HepG2 (cell line): ENCODE data around the gene GPLD1.

Experiments
- BRCA1 ChIP-seq: sonication (generic); formaldehyde crosslinking; IDR thresholded peaks from 2 replicates; pipeline ENCODE4 v1.4.0; 2020; ENCODE audit warnings: missing genetic modification reagents
- JUNB ChIP-seq: sonication (generic); formaldehyde crosslinking; IDR thresholded peaks from 2 replicates; pipeline ENCODE4 v1.8.0; 2022; ENCODE audit warnings: missing genetic modification reagents, mild to moderate bottlenecking, borderline replicate concordance
- NBN ChIP-seq: fragments of 450-650 bp; conservative IDR thresholded peaks from 2 replicates; pipeline ENCODE4 v1.6.1; 2017
- NR2F2 ChIP-seq: IDR thresholded peaks from 2 replicates; pipeline ENCODE4 v1.6.1; 2012; ENCODE audit warnings: low read depth, inconsistent platforms, borderline replicate concordance
- POLR2AphosphoS5 ChIP-seq: IDR thresholded peaks from 2 replicates; pipeline ENCODE4 v1.6.1; 2012; ENCODE audit warnings: low read depth, low read length
- SALL2 ChIP-seq: sonication (generic); formaldehyde crosslinking; IDR thresholded peaks from 2 replicates; pipeline ENCODE4 v1.8.1; 2023; ENCODE audit warnings: mild to moderate bottlenecking, missing genetic modification reagents, inconsistent platforms
- ZMYM4 ChIP-seq: sonication (generic); formaldehyde crosslinking; IDR thresholded peaks from 2 replicates; pipeline ENCODE4 v1.8.1; 2023; ENCODE audit warnings: mild to moderate bottlenecking, missing genetic modification reagents
- ZNF138 ChIP-seq: sonication (generic); formaldehyde crosslinking; IDR thresholded peaks from 2 replicates; pipeline ENCODE4 v1.5.0; 2020; ENCODE audit warnings: mild to moderate bottlenecking, low read depth, missing genetic modification reagents
- TF ChIP-seq, protein P1 (sequence below): sonication (generic); formaldehyde crosslinking; IDR thresholded peaks from 2 replicates; pipeline ENCODE4 v1.4.0; 2020; ENCODE audit warnings: missing genetic modification reagents, borderline replicate concordance
- TF ChIP-seq, protein P2 (sequence below), 2 experiments: sonication (generic) in 1 of 2; formaldehyde crosslinking in 1 of 2; IDR thresholded peaks; 2 replicates each; pipeline versions ENCODE4 v1.5.1 to v1.6.1; 2011 to 2020; ENCODE audit warnings: borderline replicate concordance in 1 of 2, low read depth in 1 of 2, low read length in 1 of 2, mild to moderate bottlenecking in 1 of 2, missing genetic modification reagents in 1 of 2, moderate library complexity in 1 of 2
- TF ChIP-seq, protein P3 (sequence below): sonication (generic); formaldehyde crosslinking; IDR thresholded peaks from 2 replicates; pipeline ENCODE4 v1.5.0; 2020; ENCODE audit warnings: mild to moderate bottlenecking, missing genetic modification reagents, moderate library complexity
- TF ChIP-seq, protein P4 (sequence below), 2 experiments: fragments of 450-650 bp in 1 of 2; sonication (generic) in 1 of 2; formaldehyde crosslinking; IDR thresholded peaks; 2 replicates each; pipeline versions ENCODE4 v1.5.0 to v1.8.0; 2020 to 2022; ENCODE audit warnings: mild to moderate bottlenecking in 1 of 2, missing genetic modification reagents in 1 of 2

DNA sequence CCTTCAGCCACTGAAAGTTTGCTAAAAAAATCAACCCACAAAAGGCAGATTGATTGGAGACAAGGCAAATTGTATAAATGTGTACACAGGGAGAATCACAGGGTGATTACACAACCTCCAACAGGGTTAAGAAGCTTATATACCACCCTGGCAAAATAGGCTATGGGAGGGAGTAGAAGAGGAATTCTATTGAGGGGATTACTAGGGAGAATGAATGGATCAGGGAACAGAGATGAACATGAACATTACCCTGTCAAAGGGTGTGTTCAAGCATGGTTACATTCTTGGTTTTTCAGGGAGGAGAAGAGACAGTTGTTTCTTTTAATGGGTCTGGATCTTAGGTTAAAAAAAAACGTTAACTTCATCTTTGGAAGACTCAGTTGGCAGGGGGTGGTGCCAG, 91.7 kb downstream of the GPLD1 start:
- TF ChIP-seq ZNF138 (CRISPR knock-in tag) (no peak), SALL2 (CRISPR knock-in tag) (no peak), NBN (no peak), POLR2AphosphoS5 (no peak), BRCA1 (CRISPR knock-in tag) (no peak), JUNB (CRISPR knock-in tag) (no peak), NR2F2 (no peak), ZMYM4 (CRISPR knock-in tag) (no peak)
- TF ChIP-seq, protein P1, sequence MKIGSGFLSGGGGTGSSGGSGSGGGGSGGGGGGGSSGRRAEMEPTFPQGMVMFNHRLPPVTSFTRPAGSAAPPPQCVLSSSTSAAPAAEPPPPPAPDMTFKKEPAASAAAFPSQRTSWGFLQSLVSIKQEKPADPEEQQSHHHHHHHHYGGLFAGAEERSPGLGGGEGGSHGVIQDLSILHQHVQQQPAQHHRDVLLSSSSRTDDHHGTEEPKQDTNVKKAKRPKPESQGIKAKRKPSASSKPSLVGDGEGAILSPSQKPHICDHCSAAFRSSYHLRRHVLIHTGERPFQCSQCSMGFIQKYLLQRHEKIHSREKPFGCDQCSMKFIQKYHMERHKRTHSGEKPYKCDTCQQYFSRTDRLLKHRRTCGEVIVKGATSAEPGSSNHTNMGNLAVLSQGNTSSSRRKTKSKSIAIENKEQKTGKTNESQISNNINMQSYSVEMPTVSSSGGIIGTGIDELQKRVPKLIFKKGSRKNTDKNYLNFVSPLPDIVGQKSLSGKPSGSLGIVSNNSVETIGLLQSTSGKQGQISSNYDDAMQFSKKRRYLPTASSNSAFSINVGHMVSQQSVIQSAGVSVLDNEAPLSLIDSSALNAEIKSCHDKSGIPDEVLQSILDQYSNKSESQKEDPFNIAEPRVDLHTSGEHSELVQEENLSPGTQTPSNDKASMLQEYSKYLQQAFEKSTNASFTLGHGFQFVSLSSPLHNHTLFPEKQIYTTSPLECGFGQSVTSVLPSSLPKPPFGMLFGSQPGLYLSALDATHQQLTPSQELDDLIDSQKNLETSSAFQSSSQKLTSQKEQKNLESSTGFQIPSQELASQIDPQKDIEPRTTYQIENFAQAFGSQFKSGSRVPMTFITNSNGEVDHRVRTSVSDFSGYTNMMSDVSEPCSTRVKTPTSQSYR (CRISPR knock-in tag): no peak
- TF ChIP-seq, protein P2, sequence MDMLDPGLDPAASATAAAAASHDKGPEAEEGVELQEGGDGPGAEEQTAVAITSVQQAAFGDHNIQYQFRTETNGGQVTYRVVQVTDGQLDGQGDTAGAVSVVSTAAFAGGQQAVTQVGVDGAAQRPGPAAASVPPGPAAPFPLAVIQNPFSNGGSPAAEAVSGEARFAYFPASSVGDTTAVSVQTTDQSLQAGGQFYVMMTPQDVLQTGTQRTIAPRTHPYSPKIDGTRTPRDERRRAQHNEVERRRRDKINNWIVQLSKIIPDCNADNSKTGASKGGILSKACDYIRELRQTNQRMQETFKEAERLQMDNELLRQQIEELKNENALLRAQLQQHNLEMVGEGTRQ (IDR thresholded peaks at IDR 0.05; ENCODE audit: low read depth, low read length): no peak
- TF ChIP-seq, protein P2 (CRISPR knock-in tag; IDR thresholded peaks at IDR 0.05; ENCODE audit: borderline replicate concordance): no peak
- TF ChIP-seq, protein P3, sequence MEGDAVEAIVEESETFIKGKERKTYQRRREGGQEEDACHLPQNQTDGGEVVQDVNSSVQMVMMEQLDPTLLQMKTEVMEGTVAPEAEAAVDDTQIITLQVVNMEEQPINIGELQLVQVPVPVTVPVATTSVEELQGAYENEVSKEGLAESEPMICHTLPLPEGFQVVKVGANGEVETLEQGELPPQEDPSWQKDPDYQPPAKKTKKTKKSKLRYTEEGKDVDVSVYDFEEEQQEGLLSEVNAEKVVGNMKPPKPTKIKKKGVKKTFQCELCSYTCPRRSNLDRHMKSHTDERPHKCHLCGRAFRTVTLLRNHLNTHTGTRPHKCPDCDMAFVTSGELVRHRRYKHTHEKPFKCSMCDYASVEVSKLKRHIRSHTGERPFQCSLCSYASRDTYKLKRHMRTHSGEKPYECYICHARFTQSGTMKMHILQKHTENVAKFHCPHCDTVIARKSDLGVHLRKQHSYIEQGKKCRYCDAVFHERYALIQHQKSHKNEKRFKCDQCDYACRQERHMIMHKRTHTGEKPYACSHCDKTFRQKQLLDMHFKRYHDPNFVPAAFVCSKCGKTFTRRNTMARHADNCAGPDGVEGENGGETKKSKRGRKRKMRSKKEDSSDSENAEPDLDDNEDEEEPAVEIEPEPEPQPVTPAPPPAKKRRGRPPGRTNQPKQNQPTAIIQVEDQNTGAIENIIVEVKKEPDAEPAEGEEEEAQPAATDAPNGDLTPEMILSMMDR (CRISPR knock-in tag): no peak
- TF ChIP-seq, protein P4, sequence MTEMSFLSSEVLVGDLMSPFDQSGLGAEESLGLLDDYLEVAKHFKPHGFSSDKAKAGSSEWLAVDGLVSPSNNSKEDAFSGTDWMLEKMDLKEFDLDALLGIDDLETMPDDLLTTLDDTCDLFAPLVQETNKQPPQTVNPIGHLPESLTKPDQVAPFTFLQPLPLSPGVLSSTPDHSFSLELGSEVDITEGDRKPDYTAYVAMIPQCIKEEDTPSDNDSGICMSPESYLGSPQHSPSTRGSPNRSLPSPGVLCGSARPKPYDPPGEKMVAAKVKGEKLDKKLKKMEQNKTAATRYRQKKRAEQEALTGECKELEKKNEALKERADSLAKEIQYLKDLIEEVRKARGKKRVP (CRISPR knock-in tag; IDR thresholded peaks at IDR 0.05): no peak
